HAP-1 (cell line): Measurements from ENCODE around the gene FSD1.

Source experiments
- DNase-seq, 2 experiments: peaks; one replicate each; pipeline ENCODE4 v3.0.0-alpha.2; 2016 to 2020; ENCODE audit warnings: low spot score in 2 of 2
- H3K27me3 ChIP-seq: fragments of 250-450 bp; sonication (Bioruptor Pico); 2 replicates; pipeline ENCODE4 v1.5.1; 2020; ENCODE audit warnings: low read depth, mild to moderate bottlenecking, moderate library complexity
- H3K36me3 ChIP-seq: fragments of 250-450 bp; sonication (Bioruptor Pico); replicated peaks from 2 replicates; pipeline ENCODE4 v1.5.1; 2020; ENCODE audit warnings: mild to moderate bottlenecking
- H3K4me1 ChIP-seq: fragments of 250-450 bp; sonication (Bioruptor Pico); 2 replicates; pipeline ENCODE4 v1.5.1; 2020; ENCODE audit warnings: mild to moderate bottlenecking
- H3K4me3 ChIP-seq: fragments of 250-450 bp; sonication (Bioruptor Pico); 2 replicates; pipeline ENCODE4 v1.5.1; 2020; ENCODE audit warnings: mild to moderate bottlenecking, moderate library complexity
- H3K9me3 ChIP-seq: fragments of 250-450 bp; sonication (Bioruptor Pico); 2 replicates; pipeline ENCODE4 v1.5.1; 2020; ENCODE audit warnings: mild to moderate bottlenecking, moderate library complexity
- in situ Hi-C: fragments of 300-500 bp; cut with MboI; formaldehyde crosslinking; loops from 3 replicates; pipeline ENCODE4 v1.14.3; 2020; ENCODE audit warnings: low sequenced_read_pairs, inconsistent platforms, mixed read lengths

The FSD1 gene

DNA sequence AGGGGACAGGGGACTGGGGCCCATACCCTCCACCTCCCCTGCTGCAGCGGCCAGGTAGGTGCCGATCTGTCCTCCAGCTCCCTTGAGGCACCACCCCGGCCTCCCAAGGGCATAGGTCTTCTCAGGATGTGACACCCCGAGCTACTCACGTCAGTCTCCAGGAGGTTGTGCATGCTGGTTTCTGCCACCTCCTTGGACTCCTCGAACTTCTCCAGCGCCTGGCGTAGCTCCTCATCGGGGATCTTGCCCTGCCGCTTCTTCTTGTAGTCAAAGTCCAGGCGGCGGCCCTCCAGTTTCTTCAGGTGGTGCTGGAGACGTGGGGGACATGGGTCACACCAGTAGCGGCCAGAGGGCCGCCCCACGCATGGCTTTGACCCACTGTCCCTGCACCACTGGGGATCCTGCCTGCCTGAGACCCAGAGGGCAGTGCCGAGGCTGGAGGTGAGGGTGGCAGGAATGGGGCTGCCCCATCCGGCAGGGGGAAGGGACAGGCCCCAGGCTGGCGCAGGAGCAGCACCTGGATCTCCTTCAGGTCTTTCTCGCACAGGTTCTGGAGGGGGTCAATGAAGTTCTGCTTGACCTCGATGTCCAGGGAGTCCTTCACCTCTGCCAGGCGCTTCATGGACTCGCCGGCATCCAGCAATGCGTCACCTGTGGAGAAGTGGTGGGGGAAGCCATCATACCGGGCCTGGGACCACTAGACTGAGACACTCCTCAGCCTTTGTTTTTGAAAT is 59.3 kb downstream of the FSD1 start:
- H3K4me3 ChIP-seq: no peak overlapping the region
- peaks cover 62% of the 10 kb centered on the region for H3K36me3 ChIP-seq
- H3K27me3 ChIP-seq: no peaks in the 10 kb centered on the region
- H3K4me1 ChIP-seq: no peaks in the 10 kb centered on the region
- H3K9me3 ChIP-seq: no peaks in the 10 kb centered on the region
- DNase-seq: no peak
- in situ Hi-C loops: no loop called here

DNA sequence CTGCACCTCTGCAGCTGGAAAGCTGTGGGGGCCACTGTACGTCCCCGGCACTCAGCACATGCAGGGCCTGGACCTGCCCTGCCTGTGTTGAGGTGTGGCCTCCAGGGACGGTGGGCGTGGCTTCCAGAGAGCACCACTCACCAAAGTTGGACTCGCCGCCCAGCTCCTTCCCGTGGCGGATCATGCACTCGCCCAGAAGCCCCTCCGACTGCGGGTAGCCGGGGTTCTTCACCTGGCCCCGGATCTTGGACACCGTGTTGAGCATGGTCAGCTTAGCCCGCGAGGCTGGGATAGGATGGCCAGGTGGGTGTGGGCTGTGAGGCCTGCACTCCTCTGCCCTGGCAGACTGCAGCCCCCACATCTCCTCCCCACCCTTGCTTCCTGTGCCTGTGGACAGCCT is 60.9 kb downstream of the FSD1 start:
- no peak for DNase-seq
- in situ Hi-C loops: no loop called here
- Histone ChIP-seq H3K27me3 (no peaks in the 10 kb centered on the region), H3K4me3 (no peak overlapping the region), H3K4me1 (no peaks in the 10 kb centered on the region), H3K36me3 (peaks cover 47% of the 10 kb centered on the region), H3K9me3 (no peaks in the 10 kb centered on the region)

DNA sequence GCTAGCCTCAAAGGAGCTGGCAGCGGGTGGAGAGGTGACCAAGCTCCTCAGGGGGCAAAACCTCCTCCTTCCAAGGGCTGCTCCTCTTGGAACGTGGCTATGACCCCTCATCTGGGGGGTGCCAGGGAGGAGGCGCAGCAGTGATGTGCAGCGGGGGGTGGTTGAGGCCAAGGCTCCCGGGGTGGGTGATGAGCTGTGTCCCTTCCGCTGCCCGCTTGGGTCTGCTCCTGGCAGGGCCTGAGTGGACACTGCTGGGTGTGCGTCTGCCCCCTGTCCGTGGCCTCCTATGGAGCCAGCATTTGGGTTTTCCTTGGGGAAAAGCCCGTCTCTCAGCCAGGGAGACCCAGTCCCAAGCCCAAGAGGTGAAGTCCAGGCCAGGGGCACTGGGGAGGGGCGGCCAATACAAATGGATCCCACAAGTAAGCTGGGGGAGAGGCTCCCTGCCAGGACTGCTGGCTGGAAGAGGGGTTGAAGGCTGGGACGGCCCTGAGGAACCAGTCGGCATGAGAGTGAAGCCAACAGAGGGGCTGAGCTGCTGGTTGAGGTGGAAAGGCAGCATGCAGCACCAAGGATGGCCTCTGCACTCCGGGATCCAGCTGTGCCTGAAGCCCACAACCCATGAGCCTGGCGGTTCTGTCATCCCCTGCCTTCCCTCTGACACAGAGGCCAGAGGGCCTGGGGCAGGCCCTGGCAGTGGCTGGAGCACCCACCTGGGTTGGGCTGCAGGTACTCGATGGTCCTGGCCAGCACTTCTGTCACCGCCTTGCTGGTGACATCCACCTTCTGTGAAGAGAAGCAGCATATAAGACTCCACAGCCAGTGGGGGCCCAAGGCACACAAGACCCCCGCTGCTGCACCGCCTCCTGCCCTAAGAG is 61.6 kb downstream of the FSD1 start:
- H3K9me3 ChIP-seq: no peaks in the 10 kb centered on the region
- H3K4me1 ChIP-seq: no peaks in the 10 kb centered on the region
- in situ Hi-C loops: no loop called here
- H3K27me3 ChIP-seq: no peaks in the 10 kb centered on the region
- peaks cover 45% of the 10 kb centered on the region for H3K36me3 ChIP-seq
- no peak for DNase-seq
- no peak overlapping the region for H3K4me3 ChIP-seq

DNA sequence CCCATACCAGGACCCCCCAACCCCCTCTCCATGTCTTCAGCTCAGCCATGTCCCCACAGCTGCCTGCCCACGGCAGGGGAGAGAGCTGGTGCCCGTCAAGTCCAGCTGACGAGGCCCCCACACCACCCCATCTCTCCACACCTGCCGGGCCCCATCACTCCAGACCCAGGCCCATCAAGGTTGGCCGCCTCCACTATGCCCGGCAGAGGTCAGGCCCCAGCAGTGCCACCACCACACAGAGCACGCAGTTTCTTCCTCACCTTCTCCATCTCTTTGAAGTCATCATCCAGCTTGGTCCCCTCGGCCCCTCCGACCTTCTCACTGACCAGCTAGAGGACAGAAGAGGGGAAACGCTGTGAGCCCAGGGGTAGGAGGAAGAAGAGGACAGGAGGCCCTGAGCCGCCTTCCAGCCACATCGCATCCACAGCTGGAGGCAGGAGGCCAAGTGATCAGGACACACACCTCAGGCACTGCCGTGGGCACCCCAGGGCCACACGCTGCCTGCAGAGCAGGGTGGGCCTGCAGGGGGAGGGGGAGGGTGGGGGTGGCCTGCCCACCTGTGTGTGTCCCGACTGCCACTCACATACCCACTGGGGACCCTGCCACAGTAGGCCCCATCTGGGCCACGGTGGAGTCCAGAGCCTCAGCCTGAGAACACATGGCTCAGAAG is 62.4 kb downstream of the FSD1 start:
- no peaks in the 10 kb centered on the region for H3K4me1 ChIP-seq
- in situ Hi-C loops: no loop called here

DNA sequence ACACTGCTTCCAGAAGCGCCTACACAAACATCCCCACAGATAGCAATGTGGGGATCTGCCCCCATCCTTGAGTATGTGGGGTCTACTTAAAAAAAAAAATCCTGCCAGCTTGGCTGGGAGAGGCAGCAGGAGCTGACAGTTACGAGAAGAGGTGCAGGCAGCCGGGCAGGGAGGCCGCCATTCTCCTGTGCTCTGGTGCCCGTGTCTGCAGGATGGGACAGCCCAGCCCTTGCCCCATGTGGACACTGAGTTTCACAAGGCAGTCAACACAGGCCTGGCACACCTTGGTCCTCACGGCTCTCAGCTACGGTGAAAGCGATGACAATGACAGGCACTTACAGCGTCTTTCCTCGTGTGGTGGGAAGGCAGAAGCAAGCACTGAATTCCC is 62.9 kb downstream of the FSD1 start:
- no peaks in the 10 kb centered on the region for H3K9me3 ChIP-seq
- H3K36me3 ChIP-seq: peaks cover 40% of the 10 kb centered on the region
- no peaks in the 10 kb centered on the region for H3K27me3 ChIP-seq
- in situ Hi-C loops: no loop called here
- no peak for DNase-seq
- H3K4me3 ChIP-seq: no peak overlapping the region
- no peaks in the 10 kb centered on the region for H3K4me1 ChIP-seq

More for the DNA sequence above, 62.4 kb downstream of the FSD1 start:
- Histone ChIP-seq H3K27me3 (no peaks in the 10 kb centered on the region), H3K9me3 (no peaks in the 10 kb centered on the region), H3K4me3 (no peak overlapping the region), H3K36me3 (peaks cover 45% of the 10 kb centered on the region)
- DNase-seq: no peak

DNA sequence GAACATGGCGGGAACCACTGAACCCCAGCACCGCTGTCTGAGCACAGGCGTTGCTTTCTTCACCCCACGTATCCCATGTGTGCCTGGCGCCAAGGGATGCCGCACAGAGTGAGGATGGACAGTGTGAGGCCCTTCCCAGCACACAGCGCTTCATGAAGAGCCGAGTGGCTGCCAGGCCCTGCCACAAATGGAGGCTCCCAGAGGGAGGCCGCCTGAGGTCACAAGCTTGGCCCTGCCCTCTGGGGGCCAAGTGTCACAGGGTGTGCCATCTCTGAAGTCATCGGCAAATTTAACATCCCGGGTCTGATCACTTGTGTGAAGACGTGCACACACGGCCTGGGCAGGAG is 63.4 kb downstream of the FSD1 start:
- in situ Hi-C loops: no loop called here

DNA sequence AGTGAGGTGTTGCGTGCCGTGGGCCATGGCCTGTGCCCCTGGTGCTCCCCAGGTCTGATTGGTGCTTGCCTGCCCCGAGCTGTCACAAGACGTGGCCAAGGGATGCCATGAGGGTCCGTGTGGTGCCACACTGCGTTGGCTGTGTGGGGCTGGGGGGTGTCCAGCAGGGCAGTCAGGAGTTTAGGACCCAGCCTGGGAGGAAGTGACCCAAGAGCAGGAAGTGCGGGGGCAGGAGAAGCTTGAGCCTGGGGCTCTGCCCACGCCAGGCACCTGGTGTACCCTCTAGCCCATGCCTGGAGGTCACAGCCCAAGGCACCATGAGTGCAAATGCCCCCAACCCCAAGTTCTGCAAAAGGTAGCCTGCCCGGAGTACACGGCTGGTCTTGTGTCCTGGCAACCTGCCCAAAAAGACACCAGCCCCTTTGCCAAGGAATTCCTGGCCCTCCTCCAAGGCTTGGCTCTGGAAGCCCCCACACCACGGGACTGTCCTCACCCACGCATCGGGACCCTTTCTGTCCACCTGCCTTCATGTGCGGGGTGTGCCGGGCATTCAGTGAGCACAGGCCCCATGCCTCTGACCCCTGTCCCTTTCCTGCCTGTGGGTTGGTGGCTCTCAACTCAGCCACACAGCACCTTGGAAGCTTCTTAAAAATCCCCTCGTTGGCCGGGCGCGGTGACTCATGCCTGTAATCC is 63.9 kb downstream of the FSD1 start:
- Histone ChIP-seq H3K36me3 (peaks cover 31% of the 10 kb centered on the region), H3K9me3 (no peaks in the 10 kb centered on the region), H3K4me1 (no peaks in the 10 kb centered on the region), H3K27me3 (no peaks in the 10 kb centered on the region), H3K4me3 (no peak overlapping the region)
- in situ Hi-C loops: no loop called here
- no peak for DNase-seq

More for the DNA sequence above, 63.4 kb downstream of the FSD1 start:
- no peak overlapping the region for H3K4me3 ChIP-seq
- no peak for DNase-seq
- no peaks in the 10 kb centered on the region for H3K4me1 ChIP-seq
- no peaks in the 10 kb centered on the region for H3K27me3 ChIP-seq
- no peaks in the 10 kb centered on the region for H3K9me3 ChIP-seq
- peaks cover 36% of the 10 kb centered on the region for H3K36me3 ChIP-seq

DNA sequence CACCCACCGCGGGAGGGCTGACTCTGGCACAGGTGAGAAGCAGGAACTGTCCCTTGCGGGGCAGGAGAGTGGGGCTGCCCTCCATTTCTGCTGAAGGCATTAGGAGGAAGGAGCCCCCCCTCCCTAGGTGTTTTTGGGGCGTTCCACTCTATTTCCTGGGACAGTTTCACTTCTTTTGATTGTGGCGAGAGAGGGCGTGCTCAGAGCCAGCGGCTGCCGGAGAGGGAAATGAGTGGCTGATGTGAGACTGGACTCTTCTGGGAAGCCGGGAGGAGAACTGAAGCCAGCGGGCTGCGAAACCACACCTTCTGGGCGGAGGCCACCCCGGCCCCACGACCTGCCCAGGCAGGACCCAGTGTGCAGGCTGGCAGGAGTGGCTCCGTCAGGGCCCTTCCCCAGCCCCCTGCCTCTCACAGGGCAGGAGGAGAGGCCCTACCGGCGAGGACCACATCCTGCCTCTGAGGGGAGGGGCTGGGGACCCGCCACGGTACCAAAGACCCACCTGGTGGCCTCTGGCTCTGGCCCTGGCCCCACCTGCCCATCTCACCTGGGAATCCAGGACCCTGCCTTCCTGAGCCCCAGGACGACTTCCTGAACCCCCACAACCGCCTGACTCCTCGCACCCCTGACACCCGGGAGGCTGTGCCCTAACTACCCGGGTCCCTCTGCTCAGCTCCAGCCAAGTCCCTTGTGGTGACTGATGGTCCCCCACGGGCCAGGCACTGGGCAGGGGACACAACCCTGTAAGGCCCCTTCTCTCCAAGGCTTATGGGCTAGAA is 64.9 kb downstream of the FSD1 start:
- Histone ChIP-seq H3K4me3 (no peak overlapping the region), H3K27me3 (no peaks in the 10 kb centered on the region), H3K9me3 (no peaks in the 10 kb centered on the region), H3K4me1 (no peaks in the 10 kb centered on the region), H3K36me3 (peaks cover 21% of the 10 kb centered on the region)
- DNase-seq: no peak
- in situ Hi-C loops: no loop called here

DNA sequence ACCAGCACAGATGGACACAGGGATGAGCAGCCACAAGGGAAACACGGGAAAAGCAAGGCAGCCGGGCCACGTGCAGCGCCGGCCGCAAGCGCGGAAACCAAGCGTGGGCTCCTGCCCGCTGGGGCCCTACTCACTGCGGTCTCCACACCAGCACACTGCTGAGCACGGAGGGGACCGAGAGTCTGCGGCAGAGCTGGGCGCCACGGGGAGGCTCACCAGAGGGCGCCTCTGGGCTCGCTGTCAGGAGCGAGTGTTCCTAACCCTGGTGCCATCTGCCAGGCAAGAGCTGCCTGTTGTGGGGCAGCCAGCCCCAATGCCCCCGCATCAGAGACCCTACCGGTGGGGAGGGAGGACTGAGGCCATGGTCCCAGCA is 65.5 kb downstream of the FSD1 start:
- H3K9me3 ChIP-seq: no peaks in the 10 kb centered on the region
- H3K27me3 ChIP-seq: no peaks in the 10 kb centered on the region
- no peaks in the 10 kb centered on the region for H3K4me1 ChIP-seq
- H3K36me3 ChIP-seq: peaks cover 18% of the 10 kb centered on the region; the same call in 1 of the 2 replicates
- H3K4me3 ChIP-seq: no peak overlapping the region
- DNase-seq: no peak
- in situ Hi-C loops: no loop called here

DNA sequence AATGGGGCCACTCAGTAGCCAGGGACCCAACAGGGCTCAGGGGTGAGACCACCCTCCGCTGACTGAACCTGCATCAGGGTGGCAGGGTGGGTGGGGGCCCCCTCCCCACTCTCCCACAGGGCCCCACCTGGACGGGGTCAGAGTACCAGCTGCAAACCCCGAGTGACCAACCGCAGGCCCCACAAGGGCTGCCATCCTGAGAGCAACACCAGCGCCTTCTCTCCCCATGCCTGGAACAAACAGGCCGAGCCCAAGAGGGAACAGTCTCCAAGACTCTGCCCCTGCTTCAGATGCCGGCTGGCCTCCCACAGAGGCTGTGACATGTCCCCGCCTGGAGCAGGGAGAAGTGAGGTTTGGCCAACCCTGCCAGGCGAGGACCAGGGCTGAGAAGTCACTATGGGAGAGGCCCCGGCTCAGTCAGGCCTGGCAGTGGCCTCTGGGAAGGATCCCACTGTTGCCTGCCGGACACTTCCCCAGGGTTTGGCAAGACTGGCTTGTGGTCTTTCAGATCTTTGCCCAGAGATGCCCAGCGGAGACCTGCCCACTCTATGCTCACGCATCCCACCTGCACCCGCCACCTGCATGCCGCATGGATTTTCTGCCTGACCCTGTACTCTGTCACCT is 66.1 kb downstream of the FSD1 start:
- H3K27me3 ChIP-seq: no peaks in the 10 kb centered on the region
- in situ Hi-C loops: no loop called here
- H3K4me1 ChIP-seq: peaks cover 4% of the 10 kb centered on the region
- DNase-seq: no peak
- no peak overlapping the region for H3K4me3 ChIP-seq
- H3K36me3 ChIP-seq: peaks cover 11% of the 10 kb centered on the region; the same call in 1 of the 2 replicates
- H3K9me3 ChIP-seq: no peaks in the 10 kb centered on the region

DNA sequence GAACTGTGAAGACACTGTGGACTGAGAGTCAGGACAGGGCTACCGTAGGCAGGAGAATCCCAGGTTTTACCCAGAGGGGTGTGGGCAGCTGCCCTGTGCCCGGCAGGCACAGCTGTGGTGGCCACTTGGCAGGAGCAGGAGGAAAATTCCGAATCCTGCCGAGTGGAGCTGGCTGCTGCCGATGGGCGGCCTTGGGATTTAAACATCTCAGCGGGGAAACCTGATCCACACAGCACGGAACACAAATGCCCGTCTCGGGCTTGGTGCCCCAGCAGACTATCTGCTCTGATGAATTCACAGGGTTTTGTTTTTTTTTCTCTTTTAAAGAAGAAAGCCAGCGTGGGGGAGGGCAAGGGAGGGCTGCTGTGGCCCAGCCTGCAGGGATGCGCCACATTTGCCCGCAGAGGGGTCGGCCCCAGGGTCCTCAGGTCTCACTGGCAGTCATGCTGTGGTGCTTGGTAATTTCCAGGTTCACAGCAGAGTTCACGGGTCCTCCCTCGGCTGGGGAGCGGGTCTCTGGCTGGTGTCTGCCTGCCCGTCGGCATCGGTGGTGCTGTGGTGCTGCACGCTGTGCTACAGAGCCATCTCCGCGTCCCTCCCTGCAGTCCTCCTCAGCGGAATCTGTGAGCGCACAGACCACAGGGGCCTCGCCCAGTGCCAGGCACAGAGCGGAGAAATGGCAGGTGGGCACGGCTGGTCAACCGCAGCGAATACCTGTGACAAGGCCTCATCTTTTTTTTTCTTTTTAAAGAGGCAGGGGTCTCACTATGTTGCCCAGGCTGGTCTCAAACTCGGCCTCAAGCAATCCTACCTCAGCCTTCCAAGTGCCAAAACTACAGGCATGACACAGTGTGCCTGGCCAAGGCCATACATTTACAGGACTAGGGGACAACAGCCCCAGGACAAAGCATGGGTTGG is 67.1 kb downstream of the FSD1 start:
- H3K9me3 ChIP-seq: no peaks in the 10 kb centered on the region
- no peak for DNase-seq
- in situ Hi-C loops: no loop called here
- H3K4me1 ChIP-seq: peaks cover 13% of the 10 kb centered on the region
- no peak overlapping the region for H3K4me3 ChIP-seq
- H3K36me3 ChIP-seq: 0 out of 2 replicates have a peak, but pooled peaks cover 3% of the 10 kb centered on the region
- no peaks in the 10 kb centered on the region for H3K27me3 ChIP-seq
